ENCODE measurements around the gene L3MBTL3. TPM values are rescaled to one million over a fixed set of nuclear protein-coding genes. Genes with fewer than 3 reads are reported as not detected.

The L3MBTL3 gene
- total RNA-seq, 1 donor from 2014 or later = 23.8 TPM

- no peak overlapping the region for H3K4me3 Mint-ChIP-seq
- peaks cover 17% of the 10 kb centered on the region for H3K36me3 Mint-ChIP-seq
- TF ChIP-seq CTCF (conservative IDR thresholded peaks at IDR 0.05) = no peak
- no peak overlapping the region for H3K27ac Mint-ChIP-seq
- H3K4me1 Mint-ChIP-seq (ENCODE audit: unreplicated experiment) = no peaks in the 10 kb centered on the region
- H3K9me3 Mint-ChIP-seq = no peaks in the 10 kb centered on the region
- no peaks in the 10 kb centered on the region for H3K27me3 Mint-ChIP-seq
- no peak for DNase-seq (ENCODE audit: extremely low spot score, unreplicated experiment)
These were observed 57.6 kb downstream of the L3MBTL3 start for GRCh38 chr6:130075879-130076460.

GRCh38 chr6:130076512-130076911, 58.1 kb downstream of the L3MBTL3 start:
- H3K27ac Mint-ChIP-seq = no peak overlapping the region
- H3K27me3 Mint-ChIP-seq = no peaks in the 10 kb centered on the region
- TF ChIP-seq CTCF (conservative IDR thresholded peaks at IDR 0.05) = peak; percentile 31
- H3K36me3 Mint-ChIP-seq = peaks cover 17% of the 10 kb centered on the region
- H3K9me3 Mint-ChIP-seq = no peaks in the 10 kb centered on the region
- DNase-seq (ENCODE audit: extremely low spot score, unreplicated experiment) = no peak
- H3K4me3 Mint-ChIP-seq = no peak overlapping the region
- H3K4me1 Mint-ChIP-seq (ENCODE audit: unreplicated experiment) = no peaks in the 10 kb centered on the region

GRCh38 chr6:130090796-130091195, 72.4 kb downstream of the L3MBTL3 start:
- DNase-seq (ENCODE audit: extremely low spot score, unreplicated experiment) = no peak
- H3K27ac Mint-ChIP-seq = no peak overlapping the region
- H3K9me3 Mint-ChIP-seq = no peaks in the 10 kb centered on the region
- no peak for TF ChIP-seq CTCF (conservative IDR thresholded peaks at IDR 0.05)
- H3K4me1 Mint-ChIP-seq (ENCODE audit: unreplicated experiment) = no peaks in the 10 kb centered on the region
- no peak overlapping the region for H3K4me3 Mint-ChIP-seq
- H3K36me3 Mint-ChIP-seq = peaks cover 14% of the 10 kb centered on the region
- H3K27me3 Mint-ChIP-seq = no peaks in the 10 kb centered on the region

- no peak for TF ChIP-seq CTCF (conservative IDR thresholded peaks at IDR 0.05)
- Mint-ChIP-seq H3K4me1 (ENCODE audit: unreplicated experiment) (no peaks in the 10 kb centered on the region), H3K27me3 (no peaks in the 10 kb centered on the region), H3K36me3 (peaks cover 24% of the 10 kb centered on the region), H3K4me3 (no peak overlapping the region), H3K27ac (no peak overlapping the region), H3K9me3 (no peaks in the 10 kb centered on the region)
- DNase-seq (ENCODE audit: extremely low spot score, unreplicated experiment) = no peak
These were observed 75.2 kb downstream of the L3MBTL3 start for GRCh38 chr6:130093546-130093945.

GRCh38 chr6:130098317-130098716, 79.9 kb downstream of the L3MBTL3 start:
- TF ChIP-seq CTCF (conservative IDR thresholded peaks at IDR 0.05) = no peak
- Mint-ChIP-seq H3K27ac (no peak overlapping the region), H3K9me3 (no peaks in the 10 kb centered on the region), H3K4me1 (ENCODE audit: unreplicated experiment) (peaks cover 1% of the 10 kb centered on the region), H3K27me3 (no peaks in the 10 kb centered on the region), H3K36me3 (peaks cover 40% of the 10 kb centered on the region), H3K4me3 (no peak overlapping the region)
- DNase-seq (ENCODE audit: extremely low spot score, unreplicated experiment) = no peak

- Mint-ChIP-seq H3K27me3 (no peaks in the 10 kb centered on the region), H3K4me3 (no peak overlapping the region), H3K27ac (no peak overlapping the region), H3K9me3 (no peaks in the 10 kb centered on the region), H3K4me1 (ENCODE audit: unreplicated experiment) (peaks cover 4% of the 10 kb centered on the region), H3K36me3 (peaks cover 38% of the 10 kb centered on the region)
- TF ChIP-seq CTCF (conservative IDR thresholded peaks at IDR 0.05) = no peak
- DNase-seq (ENCODE audit: extremely low spot score, unreplicated experiment) = no peak
These were observed 80.7 kb downstream of the L3MBTL3 start for GRCh38 chr6:130099119-130099518.
